SK-N-SH (cell line): ENCODE results near the gene RNF7. TPM values are rescaled to one million over a fixed set of nuclear protein-coding genes. Genes with fewer than 3 reads are reported as not detected.

Experiments
- CTCF ChIA-PET: fragments of 300-600, 350-600 bp; formaldehyde crosslinking; extraction: SDS; loops from one replicate; lab custom pipeline; 2021; lab: Yijun Ruan, JAX
- POLR2A ChIA-PET: fragments of 350-600 bp; sonication (Branson Sonifier 250); formaldehyde crosslinking; extraction: SDS; loops from one replicate; lab custom pipeline; 2020; ENCODE audit warnings: antibody characterized with exemption, inconsistent platforms; lab: Yijun Ruan, JAX
- DNase-seq: peaks from one replicate; pipeline ENCODE4 v3.0.0; 2012
- H2AFZ ChIP-seq: fragments of 200-600 bp; sonication (generic); 2 replicates; pipeline ENCODE4 v1.8.1; 2016; ENCODE audit warnings: antibody characterized with exemption, mild to moderate bottlenecking, low read depth
- H3F3A ChIP-seq: fragments of 200-600 bp; sonication (generic); replicated peaks from 2 replicates; pipeline ENCODE3; 2016; ENCODE audit warnings: antibody characterized with exemption, mild to moderate bottlenecking; ENCODE audit not compliant: insufficient read depth
- H3K27ac ChIP-seq, 2 experiments: fragments of 200-500 bp in 1 of 2; fragments of 200-600 bp in 1 of 2; sonication (Bioruptor generic) in 1 of 2; sonication (generic), shearing (Covaris generic) in 1 of 2; 2 replicates each; pipeline versions ENCODE4 v1.5.1 to v1.6.1; 2014 to 2016; ENCODE audit warnings: low read depth in 2 of 2, inconsistent platforms in 1 of 2, low read length in 1 of 2, mild to moderate bottlenecking in 1 of 2, mixed read lengths in 1 of 2
- H3K27me3 ChIP-seq: fragments of 200-600 bp; sonication (generic), shearing (Covaris generic); 2 replicates; pipeline ENCODE4 v1.6.1; 2016; ENCODE audit warnings: mixed run types; ENCODE audit not compliant: insufficient read depth
- H3K36me3 ChIP-seq, 2 experiments: fragments of 200-500 bp in 1 of 2; fragments of 200-600 bp in 1 of 2; sonication (Bioruptor generic) in 1 of 2; sonication (generic) in 1 of 2; replicated peaks in 1 of 2; 2 replicates each; pipeline versions ENCODE3 to v1.5.1; 2014 to 2016; ENCODE audit warnings: low read length in 1 of 2, mild to moderate bottlenecking in 1 of 2; ENCODE audit not compliant: insufficient read depth in 2 of 2, control insufficient read depth in 1 of 2
- H3K4me1 ChIP-seq, 2 experiments: fragments of 200-500 bp in 1 of 2; fragments of 200-600 bp in 1 of 2; sonication (Bioruptor generic) in 1 of 2; sonication (generic), shearing (Covaris generic) in 1 of 2; 2 replicates each; pipeline versions ENCODE4 v1.5.1 to v1.6.1; 2014 to 2016; ENCODE audit warnings: low read depth in 1 of 2, low read length in 1 of 2, mixed run types in 1 of 2; ENCODE audit not compliant: insufficient read depth in 2 of 2, control insufficient read depth in 1 of 2
- H3K4me2 ChIP-seq: fragments of 200-600 bp; sonication (generic), shearing (Covaris generic); 2 replicates; pipeline ENCODE4 v1.6.1; 2017; ENCODE audit warnings: mixed run types
- H3K4me3 ChIP-seq, 2 experiments: fragments of 200-500 bp in 1 of 2; fragments of 200-600 bp in 1 of 2; sonication (Bioruptor generic) in 1 of 2; sonication (generic), shearing (Covaris generic) in 1 of 2; 2 replicates each; pipeline versions ENCODE4 v1.5.1 to v1.8.1; 2014 to 2016; ENCODE audit warnings: low read depth in 2 of 2, inconsistent platforms in 1 of 2, low read length in 1 of 2, mild to moderate bottlenecking in 1 of 2, mixed read lengths in 1 of 2, moderate library complexity in 1 of 2
- H3K79me2 ChIP-seq: fragments of 200-600 bp; sonication (generic); 2 replicates; pipeline ENCODE4 v1.8.1; 2017; ENCODE audit warnings: mild to moderate bottlenecking; ENCODE audit not compliant: insufficient read depth
- H3K9ac ChIP-seq: fragments of 200-600 bp; sonication (generic); 2 replicates; pipeline ENCODE4 v1.6.1; 2017; ENCODE audit warnings: mixed run types
- H3K9me2 ChIP-seq: fragments of 200-600 bp; sonication (generic); 2 replicates; pipeline ENCODE4 v1.6.1; 2017; ENCODE audit warnings: mixed run types
- H3K9me3 ChIP-seq: fragments of 200-600 bp; sonication (generic); 2 replicates; pipeline ENCODE4 v1.6.1; 2017; ENCODE audit warnings: mixed run types, mild to moderate bottlenecking, moderate library complexity
- H4K20me1 ChIP-seq: fragments of 200-600 bp; sonication (generic); 2 replicates; pipeline ENCODE4 v1.6.1; 2017; ENCODE audit warnings: mild to moderate bottlenecking, mixed run types; ENCODE audit not compliant: insufficient read depth
- CTCF ChIP-seq: fragments of 200-600 bp; sonication (generic); IDR thresholded peaks from 2 replicates; pipeline ENCODE4 v1.6.1; 2017; ENCODE audit warnings: antibody characterized with exemption, mild to moderate bottlenecking, moderate library complexity
- ELF1 ChIP-seq: IDR thresholded peaks from 2 replicates; pipeline ENCODE4 v1.4.0; 2012
- FOSL2 ChIP-seq: IDR thresholded peaks from 2 replicates; pipeline ENCODE4 v1.4.0; 2012; ENCODE audit warnings: low read depth, mild to moderate bottlenecking, moderate library complexity, borderline replicate concordance
- JUND ChIP-seq: IDR thresholded peaks from 2 replicates; pipeline ENCODE4 v1.4.0; 2012
- MXI1 ChIP-seq: IDR thresholded peaks from 2 replicates; pipeline ENCODE4 v1.6.1; 2012; ENCODE audit warnings: mild to moderate bottlenecking, low read depth, low read length, improper control_type of control experiment
- NFIC ChIP-seq: IDR thresholded peaks from 2 replicates; pipeline ENCODE4 v1.4.0; 2012; ENCODE audit warnings: borderline replicate concordance
- NRF1 ChIP-seq: IDR thresholded peaks from 2 replicates; pipeline ENCODE4 v1.6.1; 2012; ENCODE audit warnings: low read depth, mild to moderate bottlenecking, low read length
- PBX3 ChIP-seq: IDR thresholded peaks from 2 replicates; pipeline ENCODE4; 2012
- POLR2AphosphoS5 ChIP-seq: IDR thresholded peaks from 2 replicates; pipeline ENCODE4 v1.6.1; 2012; ENCODE audit warnings: low read depth, low read length
- TAF1 ChIP-seq: IDR thresholded peaks from 2 replicates; pipeline ENCODE4 v1.6.1; 2012; ENCODE audit warnings: low read depth, mild to moderate bottlenecking, low read length, moderate library complexity, borderline replicate concordance
- YY1 ChIP-seq: IDR thresholded peaks from 2 replicates; pipeline ENCODE4 v1.4.0; 2012; ENCODE audit warnings: low read depth, mild to moderate bottlenecking
- WGBS: methylation state at CpG from one replicate; pipeline ENCODE4 v1.1.6; 2017; ENCODE audit warnings: low lambda C conversion rate; 5-methylcytosine and 5-hydroxymethylcytosine counted together
- polyA plus RNA-seq, 3 experiments: library from polyadenylated mRNA; depleted of rRNA; stranded (reverse); fragments of >200 nt; gene quantifications; 2 replicates each; pipeline ENCODE4 v1.2.3, GENCODE V29; 2012
- TF ChIP-seq, protein P1 (sequence below): IDR thresholded peaks from 2 replicates; pipeline ENCODE4 v1.4.0; 2012; ENCODE audit warnings: low read depth, borderline replicate concordance
- TF ChIP-seq, protein P2 (sequence below): fragments of 150-350 bp; IDR thresholded peaks from 2 replicates; pipeline ENCODE4 v1.6.1; 2017; ENCODE audit warnings: antibody characterized with exemption, low read length, low read depth, borderline replicate concordance

The RNF7 gene
- polyA plus RNA-seq, 1 of the 3 experiments (the other 2 are of a cell fraction): 77.1 TPM

- TF ChIP-seq, protein P1, sequence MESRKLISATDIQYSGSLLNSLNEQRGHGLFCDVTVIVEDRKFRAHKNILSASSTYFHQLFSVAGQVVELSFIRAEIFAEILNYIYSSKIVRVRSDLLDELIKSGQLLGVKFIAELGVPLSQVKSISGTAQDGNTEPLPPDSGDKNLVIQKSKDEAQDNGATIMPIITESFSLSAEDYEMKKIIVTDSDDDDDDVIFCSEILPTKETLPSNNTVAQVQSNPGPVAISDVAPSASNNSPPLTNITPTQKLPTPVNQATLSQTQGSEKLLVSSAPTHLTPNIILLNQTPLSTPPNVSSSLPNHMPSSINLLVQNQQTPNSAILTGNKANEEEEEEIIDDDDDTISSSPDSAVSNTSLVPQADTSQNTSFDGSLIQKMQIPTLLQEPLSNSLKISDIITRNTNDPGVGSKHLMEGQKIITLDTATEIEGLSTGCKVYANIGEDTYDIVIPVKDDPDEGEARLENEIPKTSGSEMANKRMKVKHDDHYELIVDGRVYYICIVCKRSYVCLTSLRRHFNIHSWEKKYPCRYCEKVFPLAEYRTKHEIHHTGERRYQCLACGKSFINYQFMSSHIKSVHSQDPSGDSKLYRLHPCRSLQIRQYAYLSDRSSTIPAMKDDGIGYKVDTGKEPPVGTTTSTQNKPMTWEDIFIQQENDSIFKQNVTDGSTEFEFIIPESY: no peak
- TF ChIP-seq NRF1: no peak
- no peak for TF ChIP-seq MXI1
Observed at GRCh38 chr3:141737678-141738021, 448 bp upstream of the RNF7 start (continued).

DNA sequence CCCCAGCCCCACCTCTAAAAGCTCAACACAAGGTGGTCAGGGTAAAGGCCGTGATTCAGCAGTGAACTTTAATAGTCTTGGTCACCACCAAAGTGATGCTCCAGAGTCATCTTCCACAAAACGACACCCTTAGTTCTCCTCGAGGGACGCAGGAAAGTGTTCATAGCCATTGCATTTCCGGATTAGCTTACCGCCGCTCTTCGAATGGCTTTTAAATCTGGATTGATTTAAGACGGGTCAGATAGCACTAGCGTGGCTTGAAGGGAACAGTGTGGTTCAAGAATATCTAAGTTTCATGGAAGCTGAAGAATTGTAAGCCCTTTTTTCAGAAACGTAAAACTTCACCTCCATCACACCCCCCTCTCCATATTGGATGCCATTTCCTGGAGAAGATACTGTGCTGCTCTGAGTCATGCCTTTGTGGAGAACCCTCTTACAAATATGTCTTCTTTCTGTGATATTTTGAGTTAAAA lies 829 bp downstream of the RNF7 start:
- peaks cover 13 to 15% of the 10 kb centered on the region in 2 experiments; a peak in 3 of 4 replicates for H3K4me1 ChIP-seq
- H3K36me3 ChIP-seq: peaks cover 16 to 23% of the 10 kb centered on the region in 2 experiments
- DNase-seq: peak; percentile 39
- CTCF ChIA-PET: interaction anchor here (0.6 to 5.7 kb wide), 36 partner anchors 8 to 568 kb away, joined by 3 to 45 read pairs (median 4); partner anchors contain the start of genes ATP1B3 and GRK7
- peak overlapping the region; percentile 83 to 92 for H3K27ac ChIP-seq
- peak; percentile 55; the same call in 1 of the 2 replicates for TF ChIP-seq TAF1
- peak; percentile 37 for TF ChIP-seq JUND
- no peak for TF ChIP-seq NFIC
- TF ChIP-seq, protein P1: no peak
- TF ChIP-seq, protein P2, sequence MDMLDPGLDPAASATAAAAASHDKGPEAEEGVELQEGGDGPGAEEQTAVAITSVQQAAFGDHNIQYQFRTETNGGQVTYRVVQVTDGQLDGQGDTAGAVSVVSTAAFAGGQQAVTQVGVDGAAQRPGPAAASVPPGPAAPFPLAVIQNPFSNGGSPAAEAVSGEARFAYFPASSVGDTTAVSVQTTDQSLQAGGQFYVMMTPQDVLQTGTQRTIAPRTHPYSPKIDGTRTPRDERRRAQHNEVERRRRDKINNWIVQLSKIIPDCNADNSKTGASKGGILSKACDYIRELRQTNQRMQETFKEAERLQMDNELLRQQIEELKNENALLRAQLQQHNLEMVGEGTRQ: no peak
- peak; percentile 77; the same call in 1 of the 2 replicates for TF ChIP-seq YY1
- peak; percentile 42; the same call in 1 of the 2 replicates for TF ChIP-seq ELF1
- TF ChIP-seq PBX3: no peak
- no peak for TF ChIP-seq CTCF
- TF ChIP-seq POLR2AphosphoS5: no peak
- peak; percentile 44; the same call in 1 of the 2 replicates for TF ChIP-seq MXI1
- peak; percentile 40; the same call in 1 of the 2 replicates for TF ChIP-seq FOSL2
- H3K9me3 ChIP-seq: no peaks in the 10 kb centered on the region
- peak overlapping the region; percentile 73 for H3K4me2 ChIP-seq
- no peaks in the 10 kb centered on the region for H3K27me3 ChIP-seq
- no peaks in the 10 kb centered on the region for H3K9me2 ChIP-seq
- WGBS: 1% methylated on average over 11 of the region's 11 CpGs
- H3F3A ChIP-seq: no peaks in the 10 kb centered on the region
- H3K9ac ChIP-seq: peak overlapping the region; percentile 98
- H3K4me3 ChIP-seq: peak overlapping the region; percentile 96 to 97
- peak overlapping the region; percentile 62 for H2AFZ ChIP-seq
- peaks cover 58% of the 10 kb centered on the region for H3K79me2 ChIP-seq
- peaks cover 24% of the 10 kb centered on the region for H4K20me1 ChIP-seq
- POLR2A ChIA-PET: interaction anchor here (0.6 to 1.7 kb wide), 4 partner anchors 12 to 138 kb away, joined by 3 to 9 read pairs (median 3); partner anchors contain the start of gene ATP1B3
